Dermis microvascular lymphatic vessel endothelial cell (primary cell): ENCODE results near the gene LRIG1. TPM values are rescaled to one million over a fixed set of nuclear protein-coding genes. Genes with fewer than 3 reads are reported as not detected.
A peak's percentile ranks its signal among the peaks of the same experiment; 100 is the strongest.

Experiments used
- DNase-seq, 2 donors: peaks; one replicate each; pipeline versions ENCODE4 v3.0.0 to v3.0.0-alpha.2; 2010; ENCODE audit warnings: low read depth in 2 of 2
- total RNA-seq: library from RNA; depleted of rRNA; stranded (reverse); fragments of >200 nt; gene quantifications from 2 replicates; pipeline ENCODE4 v1.2.1, GENCODE V29; 2014

The LRIG1 gene
- total RNA-seq, 1 donor from 2014 or later, result 35.3 TPM

GRCh38 chr3:66355394-66355793 lies 145.4 kb downstream of the LRIG1 start:
- DNase-seq, result no peak

GRCh38 chr3:66354001-66354400 lies 146.8 kb downstream of the LRIG1 start:
- DNase-seq, result peak in 1 of 2 donors; percentile 50

DNA sequence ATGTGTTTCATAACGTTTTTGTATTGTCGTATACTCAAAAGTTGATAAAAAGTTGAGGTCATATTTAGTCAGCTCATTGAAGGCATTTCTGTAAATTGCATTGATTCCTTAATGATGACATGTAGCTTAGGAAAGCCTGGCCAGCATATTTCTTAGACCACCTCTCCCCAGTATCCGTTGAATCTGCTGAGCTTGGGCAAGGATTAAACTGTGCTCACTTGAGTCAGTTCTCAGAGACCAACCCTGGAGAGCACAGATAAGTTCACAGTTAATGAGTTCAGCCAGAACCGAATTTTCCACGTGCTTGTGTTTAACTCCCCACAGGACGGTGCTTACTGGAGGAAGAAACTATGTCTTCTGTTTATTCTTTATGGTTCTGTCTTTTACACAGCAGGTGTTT lies 147.3 kb downstream of the LRIG1 start:
- DNase-seq, result peak in 1 of 2 donors; percentile 50

DNA sequence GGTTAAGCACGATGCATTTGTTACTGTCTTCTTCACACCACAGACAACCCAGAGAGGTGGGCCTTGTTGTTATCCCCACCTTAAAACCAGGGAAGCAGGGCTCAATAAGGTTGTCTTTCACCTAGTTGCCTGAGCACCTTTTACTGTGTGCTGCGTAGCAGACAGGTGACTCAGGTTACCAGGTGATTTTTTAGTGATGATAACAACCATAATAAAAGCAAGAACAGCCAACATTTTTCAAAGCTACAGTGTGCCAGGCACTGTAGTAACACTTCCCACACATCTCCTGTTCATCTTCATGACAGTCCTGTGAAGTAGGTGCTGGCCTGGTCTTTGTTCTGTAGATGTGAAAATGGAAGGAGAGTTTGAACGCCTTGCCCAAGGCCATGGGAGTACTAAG lies 147.8 kb downstream of the LRIG1 start:
- DNase-seq, result no peak

GRCh38 chr3:66350601-66351000 lies 150.2 kb downstream of the LRIG1 start:
- no peak for DNase-seq

DNA sequence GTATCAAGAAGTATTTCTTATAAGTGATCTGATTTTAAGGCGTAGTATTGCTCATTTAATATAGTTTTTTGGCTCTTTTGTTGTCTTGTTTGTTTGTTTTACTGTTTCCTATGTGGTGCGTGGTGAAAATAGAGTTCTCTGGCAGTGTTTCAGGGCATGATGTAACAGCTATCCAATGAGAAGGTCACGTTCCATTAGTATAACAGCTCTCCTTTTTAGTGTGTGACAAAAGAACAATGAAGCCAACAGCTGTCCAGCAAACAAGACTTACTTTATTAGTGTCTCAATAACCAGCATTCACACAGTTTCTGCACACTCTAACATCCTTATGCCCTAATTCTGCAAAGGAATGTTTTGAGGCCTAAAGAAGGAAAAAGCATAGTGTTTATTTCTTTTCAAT lies 152.1 kb downstream of the LRIG1 start:
- peak; percentile 1 to 58 for DNase-seq

DNA sequence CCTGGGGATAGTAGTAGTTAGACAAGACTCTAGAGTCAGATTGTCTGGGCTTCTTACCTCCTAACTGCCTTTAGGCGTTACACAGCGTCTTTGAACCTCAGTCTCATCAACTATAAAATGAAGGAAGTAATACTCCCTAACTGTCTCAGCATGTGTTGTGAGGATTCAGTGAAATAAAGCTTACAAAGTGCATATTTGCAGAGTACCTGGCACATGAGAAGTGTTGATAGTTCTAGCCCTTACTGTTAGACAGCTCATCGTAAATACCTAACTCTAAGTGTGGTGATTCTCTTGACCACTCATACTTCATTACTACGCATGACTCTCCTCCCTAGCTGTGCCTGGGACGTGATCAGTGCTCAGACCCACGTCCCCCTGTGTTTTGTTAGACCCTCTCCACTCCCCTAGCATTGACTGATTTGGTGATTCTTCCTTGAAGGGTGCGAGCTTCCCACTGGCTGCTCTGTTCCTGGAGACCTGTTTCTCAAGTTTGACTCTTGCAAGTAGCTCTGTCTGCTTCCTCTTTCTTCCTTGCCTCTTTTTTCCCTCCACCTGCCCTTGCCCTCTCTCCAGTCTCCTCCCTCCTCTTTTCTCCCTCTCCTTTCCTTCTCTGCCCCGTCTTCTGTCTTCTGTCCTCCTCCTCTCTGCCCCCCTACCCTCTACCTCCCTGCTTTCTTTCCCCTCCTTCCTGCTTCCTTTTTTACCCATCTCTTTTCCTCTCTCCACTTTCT lies 155.8 kb downstream of the LRIG1 start:
- DNase-seq, result no peak

DNA sequence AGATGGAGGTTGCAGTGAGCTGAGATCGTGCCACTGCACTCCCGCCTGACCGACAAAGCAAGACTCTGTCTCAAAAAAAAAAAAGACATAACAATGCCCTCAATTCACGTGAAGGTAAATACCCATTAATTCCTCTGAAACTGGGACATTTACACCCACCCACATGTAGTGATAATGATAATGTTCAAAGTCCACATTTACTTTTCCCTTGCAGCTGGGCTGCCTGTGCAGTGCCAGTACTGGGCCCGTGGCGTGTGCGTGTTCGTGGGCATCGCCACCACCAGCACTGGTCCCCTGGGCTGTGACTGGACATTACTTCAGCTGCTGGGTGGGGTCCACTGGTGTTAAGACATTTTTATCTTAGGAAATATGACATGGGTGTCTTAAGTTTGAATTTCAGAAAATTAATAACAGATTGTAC lies 156.4 kb downstream of the LRIG1 start:
- DNase-seq, result no peak

DNA sequence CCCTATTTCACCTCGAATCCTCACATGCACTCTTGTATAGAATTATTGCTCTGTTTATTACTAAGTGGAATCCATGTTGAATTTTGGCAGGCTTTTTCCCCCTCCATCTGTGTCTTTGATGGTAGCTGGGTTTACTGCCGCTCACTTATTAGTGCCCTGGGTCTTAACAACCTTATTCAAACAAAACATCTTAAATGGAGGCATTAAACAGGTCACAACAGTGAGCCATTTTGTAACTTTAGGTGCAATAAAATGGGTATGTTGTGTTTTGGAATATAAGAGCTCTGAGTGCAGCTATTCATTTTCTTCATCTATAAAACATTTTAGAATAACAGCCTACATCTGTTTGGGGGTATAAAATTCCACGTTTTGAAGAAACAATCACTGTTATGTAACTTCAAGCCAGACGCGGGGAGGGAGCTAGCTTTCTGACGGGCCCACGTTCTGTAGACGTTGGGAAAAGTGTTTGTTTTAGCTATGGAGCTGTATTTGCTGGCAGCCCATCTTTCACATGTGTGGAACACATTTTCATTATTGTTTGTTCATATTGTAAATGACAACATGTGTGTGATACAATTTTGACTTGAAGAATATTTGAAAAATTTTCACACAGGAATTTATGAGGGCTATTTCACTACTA lies 158.0 kb downstream of the LRIG1 start:
- no peak for DNase-seq

DNA sequence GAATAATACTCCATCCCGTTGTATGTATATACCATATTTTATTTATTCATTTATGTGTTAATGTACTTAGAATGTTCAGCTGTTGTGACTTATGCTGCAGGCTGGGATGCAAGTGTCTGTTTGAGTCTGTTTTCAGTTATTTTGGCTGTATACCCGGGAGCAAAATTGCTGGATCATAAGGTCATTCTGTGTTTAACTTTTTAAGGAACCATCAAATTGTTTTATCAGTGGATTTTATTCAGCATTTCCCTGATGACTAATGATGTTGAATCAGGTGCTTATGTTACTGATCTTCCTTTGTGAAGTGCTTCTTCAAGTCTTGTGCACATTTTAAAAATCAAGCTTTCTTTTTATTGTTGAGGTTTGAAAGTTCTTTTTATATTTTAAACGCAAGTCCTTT lies 161.9 kb downstream of the LRIG1 start:
- DNase-seq, result peak in 1 of 2 donors; percentile 52

- peak in 1 of 2 donors; percentile 85 for DNase-seq
Measured at GRCh38 chr3:66336333-66336766, 164.5 kb downstream of the LRIG1 start.

DNA sequence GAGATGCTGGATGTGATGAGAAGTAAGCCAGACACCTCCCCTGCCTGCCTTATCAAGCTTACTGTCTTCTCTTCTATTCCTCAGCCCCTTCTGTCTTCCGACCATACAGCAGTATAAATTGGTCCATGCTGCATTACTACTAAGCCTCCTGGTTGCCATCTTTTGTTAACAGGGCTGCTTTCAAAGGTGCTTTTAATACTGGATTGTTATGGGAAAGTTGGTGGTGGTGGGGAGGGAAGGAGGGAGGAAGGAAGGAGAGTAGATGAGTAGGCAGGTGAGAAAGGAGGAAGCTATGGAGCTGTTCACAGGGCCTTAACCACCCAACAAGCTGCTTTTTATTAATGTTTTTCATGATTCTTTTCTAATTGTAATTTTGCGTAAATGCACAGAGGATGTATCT lies 165.2 kb downstream of the LRIG1 start:
- DNase-seq, result no peak
